ENCODE measurements around the gene VCL.

Gene VCL

GRCh38 chr10:73970845-73971244, 27.1 kb upstream of the VCL start:
- no peak overlapping the region for H3K4me3 Mint-ChIP-seq
- no peaks in the 10 kb centered on the region for H3K36me3 Mint-ChIP-seq (ENCODE audit: low read depth)
- H3K4me1 Mint-ChIP-seq: peaks cover 25% of the 10 kb centered on the region
- H3K27me3 Mint-ChIP-seq (ENCODE audit: low read depth): no peaks in the 10 kb centered on the region
- TF ChIP-seq CTCF (IDR thresholded peaks at IDR 0.05; ENCODE audit: unreplicated experiment in 3 of 3): no peak
- H3K9me3 Mint-ChIP-seq: peaks cover 2% of the 10 kb centered on the region
- peak overlapping the region in 1 of 3 experiments; percentile 0 for H3K27ac Mint-ChIP-seq

GRCh38 chr10:73971636-73972354, 26.1 kb upstream of the VCL start:
- Mint-ChIP-seq H3K4me3 (no peak overlapping the region), H3K27me3 (ENCODE audit: low read depth) (no peaks in the 10 kb centered on the region), H3K36me3 (ENCODE audit: low read depth) (no peaks in the 10 kb centered on the region), H3K27ac (peak overlapping the region in 2 of 3 experiments; percentile 0 to 55), H3K4me1 (peaks cover 15% of the 10 kb centered on the region), H3K9me3 (peaks cover 2% of the 10 kb centered on the region)
- no peak for TF ChIP-seq CTCF (IDR thresholded peaks at IDR 0.05; ENCODE audit: unreplicated experiment in 3 of 3)

- Mint-ChIP-seq H3K4me1 (peaks cover 3% of the 10 kb centered on the region), H3K27ac (no peak overlapping the region), H3K4me3 (no peak overlapping the region)
Measured at GRCh38 chr10:73973427-73973826, 24.5 kb upstream of the VCL start.

GRCh38 chr10:73974309-73974946, 23.5 kb upstream of the VCL start:
- no peak overlapping the region for H3K4me3 Mint-ChIP-seq
- no peaks in the 10 kb centered on the region for H3K27me3 Mint-ChIP-seq (ENCODE audit: low read depth)
- no peaks in the 10 kb centered on the region for H3K36me3 Mint-ChIP-seq (ENCODE audit: low read depth)
- peaks cover 2% of the 10 kb centered on the region for H3K9me3 Mint-ChIP-seq
- no peaks in the 10 kb centered on the region for H3K4me1 Mint-ChIP-seq
- H3K27ac Mint-ChIP-seq: no peak overlapping the region
- no peak for TF ChIP-seq CTCF (IDR thresholded peaks at IDR 0.05; ENCODE audit: unreplicated experiment in 3 of 3)

More at GRCh38 chr10:73973427-73973826, 24.5 kb upstream of the VCL start:
- no peaks in the 10 kb centered on the region for H3K27me3 Mint-ChIP-seq (ENCODE audit: low read depth)
- no peak for TF ChIP-seq CTCF (IDR thresholded peaks at IDR 0.05; ENCODE audit: unreplicated experiment in 3 of 3)
- no peaks in the 10 kb centered on the region for H3K36me3 Mint-ChIP-seq (ENCODE audit: low read depth)
- peaks cover 2% of the 10 kb centered on the region for H3K9me3 Mint-ChIP-seq

- Mint-ChIP-seq H3K4me3 (no peak overlapping the region), H3K4me1 (no peaks in the 10 kb centered on the region), H3K36me3 (ENCODE audit: low read depth) (no peaks in the 10 kb centered on the region), H3K27me3 (ENCODE audit: low read depth) (no peaks in the 10 kb centered on the region), H3K9me3 (peaks cover 2% of the 10 kb centered on the region), H3K27ac (no peak overlapping the region)
- TF ChIP-seq CTCF (IDR thresholded peaks at IDR 0.05; ENCODE audit: unreplicated experiment in 3 of 3): no peak
Measured at GRCh38 chr10:73975388-73975787, 22.5 kb upstream of the VCL start.
